SK-N-SH (cell line): ENCODE data around the gene PDK4. TPM values are rescaled to one million over a fixed set of nuclear protein-coding genes. Genes with fewer than 3 reads are reported as not detected.

Source experiments
- CTCF ChIA-PET: fragments of 300-600, 350-600 bp; formaldehyde crosslinking; extraction: SDS; loops from one replicate; lab custom pipeline; 2021; lab: Yijun Ruan, JAX
- POLR2A ChIA-PET: fragments of 350-600 bp; sonication (Branson Sonifier 250); formaldehyde crosslinking; extraction: SDS; loops from one replicate; lab custom pipeline; 2020; ENCODE audit warnings: antibody characterized with exemption, inconsistent platforms; lab: Yijun Ruan, JAX
- DNase-seq: peaks from one replicate; pipeline ENCODE4 v3.0.0; 2012
- H2AFZ ChIP-seq: fragments of 200-600 bp; sonication (generic); 2 replicates; pipeline ENCODE4 v1.8.1; 2016; ENCODE audit warnings: antibody characterized with exemption, mild to moderate bottlenecking, low read depth
- H3F3A ChIP-seq: fragments of 200-600 bp; sonication (generic); replicated peaks from 2 replicates; pipeline ENCODE3; 2016; ENCODE audit warnings: antibody characterized with exemption, mild to moderate bottlenecking; ENCODE audit not compliant: insufficient read depth
- H3K27ac ChIP-seq, 2 experiments: fragments of 200-500 bp in 1 of 2; fragments of 200-600 bp in 1 of 2; sonication (Bioruptor generic) in 1 of 2; sonication (generic), shearing (Covaris generic) in 1 of 2; 2 replicates each; pipeline versions ENCODE4 v1.5.1 to v1.6.1; 2014 to 2016; ENCODE audit warnings: low read depth in 2 of 2, inconsistent platforms in 1 of 2, low read length in 1 of 2, mild to moderate bottlenecking in 1 of 2, mixed read lengths in 1 of 2
- H3K27me3 ChIP-seq: fragments of 200-600 bp; sonication (generic), shearing (Covaris generic); 2 replicates; pipeline ENCODE4 v1.6.1; 2016; ENCODE audit warnings: mixed run types; ENCODE audit not compliant: insufficient read depth
- H3K36me3 ChIP-seq, 2 experiments: fragments of 200-500 bp in 1 of 2; fragments of 200-600 bp in 1 of 2; sonication (Bioruptor generic) in 1 of 2; sonication (generic) in 1 of 2; replicated peaks in 1 of 2; 2 replicates each; pipeline versions ENCODE3 to v1.5.1; 2014 to 2016; ENCODE audit warnings: low read length in 1 of 2, mild to moderate bottlenecking in 1 of 2; ENCODE audit not compliant: insufficient read depth in 2 of 2, control insufficient read depth in 1 of 2
- H3K4me1 ChIP-seq, 2 experiments: fragments of 200-500 bp in 1 of 2; fragments of 200-600 bp in 1 of 2; sonication (Bioruptor generic) in 1 of 2; sonication (generic), shearing (Covaris generic) in 1 of 2; 2 replicates each; pipeline versions ENCODE4 v1.5.1 to v1.6.1; 2014 to 2016; ENCODE audit warnings: low read depth in 1 of 2, low read length in 1 of 2, mixed run types in 1 of 2; ENCODE audit not compliant: insufficient read depth in 2 of 2, control insufficient read depth in 1 of 2
- H3K4me2 ChIP-seq: fragments of 200-600 bp; sonication (generic), shearing (Covaris generic); 2 replicates; pipeline ENCODE4 v1.6.1; 2017; ENCODE audit warnings: mixed run types
- H3K4me3 ChIP-seq, 2 experiments: fragments of 200-500 bp in 1 of 2; fragments of 200-600 bp in 1 of 2; sonication (Bioruptor generic) in 1 of 2; sonication (generic), shearing (Covaris generic) in 1 of 2; 2 replicates each; pipeline versions ENCODE4 v1.5.1 to v1.8.1; 2014 to 2016; ENCODE audit warnings: low read depth in 2 of 2, inconsistent platforms in 1 of 2, low read length in 1 of 2, mild to moderate bottlenecking in 1 of 2, mixed read lengths in 1 of 2, moderate library complexity in 1 of 2
- H3K79me2 ChIP-seq: fragments of 200-600 bp; sonication (generic); 2 replicates; pipeline ENCODE4 v1.8.1; 2017; ENCODE audit warnings: mild to moderate bottlenecking; ENCODE audit not compliant: insufficient read depth
- H3K9ac ChIP-seq: fragments of 200-600 bp; sonication (generic); 2 replicates; pipeline ENCODE4 v1.6.1; 2017; ENCODE audit warnings: mixed run types
- H3K9me2 ChIP-seq: fragments of 200-600 bp; sonication (generic); 2 replicates; pipeline ENCODE4 v1.6.1; 2017; ENCODE audit warnings: mixed run types
- H3K9me3 ChIP-seq: fragments of 200-600 bp; sonication (generic); 2 replicates; pipeline ENCODE4 v1.6.1; 2017; ENCODE audit warnings: mixed run types, mild to moderate bottlenecking, moderate library complexity
- H4K20me1 ChIP-seq: fragments of 200-600 bp; sonication (generic); 2 replicates; pipeline ENCODE4 v1.6.1; 2017; ENCODE audit warnings: mild to moderate bottlenecking, mixed run types; ENCODE audit not compliant: insufficient read depth
- CHD2 ChIP-seq: fragments of 150-350 bp; IDR thresholded peaks from 2 replicates; pipeline ENCODE4 v1.6.1; 2018; ENCODE audit warnings: low read length; ENCODE audit not compliant: partially characterized antibody
- CTCF ChIP-seq: fragments of 200-600 bp; sonication (generic); IDR thresholded peaks from 2 replicates; pipeline ENCODE4 v1.6.1; 2017; ENCODE audit warnings: antibody characterized with exemption, mild to moderate bottlenecking, moderate library complexity
- FOSL2 ChIP-seq: IDR thresholded peaks from 2 replicates; pipeline ENCODE4 v1.4.0; 2012; ENCODE audit warnings: low read depth, mild to moderate bottlenecking, moderate library complexity, borderline replicate concordance
- FOXM1 ChIP-seq: IDR thresholded peaks from 2 replicates; pipeline ENCODE4 v1.4.0; 2012; ENCODE audit warnings: low read depth, mild to moderate bottlenecking
- MEF2A ChIP-seq: IDR thresholded peaks from 2 replicates; pipeline ENCODE4 v1.4.0; 2012; ENCODE audit warnings: low read depth, borderline replicate concordance
- RAD21 ChIP-seq: IDR thresholded peaks from 2 replicates; pipeline ENCODE4 v1.6.1; 2012; ENCODE audit warnings: mild to moderate bottlenecking, low read length
- REST ChIP-seq: IDR thresholded peaks from 2 replicates; pipeline ENCODE4 v1.6.1; 2012; ENCODE audit warnings: mild to moderate bottlenecking, low read depth, low read length, moderate library complexity
- RFX5 ChIP-seq: IDR thresholded peaks from 2 replicates; pipeline ENCODE4 v1.6.1; 2012; ENCODE audit warnings: mild to moderate bottlenecking, improper control_type of control experiment, low read length
- RXRA ChIP-seq: IDR thresholded peaks from 2 replicates; pipeline ENCODE4 v1.4.0; 2012; ENCODE audit warnings: low read depth, mild to moderate bottlenecking, borderline replicate concordance
- SIN3A ChIP-seq: IDR thresholded peaks from 2 replicates; pipeline ENCODE4 v1.6.1; 2012; ENCODE audit warnings: low read depth, mild to moderate bottlenecking, low read length, moderate library complexity, borderline replicate concordance
- TAF1 ChIP-seq: IDR thresholded peaks from 2 replicates; pipeline ENCODE4 v1.6.1; 2012; ENCODE audit warnings: low read depth, mild to moderate bottlenecking, low read length, moderate library complexity, borderline replicate concordance
- TCF12 ChIP-seq: IDR thresholded peaks from 2 replicates; pipeline ENCODE4 v1.4.0; 2012
- YY1 ChIP-seq: IDR thresholded peaks from 2 replicates; pipeline ENCODE4 v1.4.0; 2012; ENCODE audit warnings: low read depth, mild to moderate bottlenecking
- WGBS: methylation state at CpG from one replicate; pipeline ENCODE4 v1.1.6; 2017; ENCODE audit warnings: low lambda C conversion rate; 5-methylcytosine and 5-hydroxymethylcytosine counted together
- polyA plus RNA-seq, 3 experiments: library from polyadenylated mRNA; depleted of rRNA; stranded (reverse); fragments of >200 nt; gene quantifications; 2 replicates each; pipeline ENCODE4 v1.2.3, GENCODE V29; 2012
- TF ChIP-seq, protein P1 (sequence below): IDR thresholded peaks from 2 replicates; pipeline ENCODE4; 2012

The PDK4 gene
- polyA plus RNA-seq, 1 of the 3 experiments (the other 2 are of a cell fraction), result 0.13 TPM

DNA sequence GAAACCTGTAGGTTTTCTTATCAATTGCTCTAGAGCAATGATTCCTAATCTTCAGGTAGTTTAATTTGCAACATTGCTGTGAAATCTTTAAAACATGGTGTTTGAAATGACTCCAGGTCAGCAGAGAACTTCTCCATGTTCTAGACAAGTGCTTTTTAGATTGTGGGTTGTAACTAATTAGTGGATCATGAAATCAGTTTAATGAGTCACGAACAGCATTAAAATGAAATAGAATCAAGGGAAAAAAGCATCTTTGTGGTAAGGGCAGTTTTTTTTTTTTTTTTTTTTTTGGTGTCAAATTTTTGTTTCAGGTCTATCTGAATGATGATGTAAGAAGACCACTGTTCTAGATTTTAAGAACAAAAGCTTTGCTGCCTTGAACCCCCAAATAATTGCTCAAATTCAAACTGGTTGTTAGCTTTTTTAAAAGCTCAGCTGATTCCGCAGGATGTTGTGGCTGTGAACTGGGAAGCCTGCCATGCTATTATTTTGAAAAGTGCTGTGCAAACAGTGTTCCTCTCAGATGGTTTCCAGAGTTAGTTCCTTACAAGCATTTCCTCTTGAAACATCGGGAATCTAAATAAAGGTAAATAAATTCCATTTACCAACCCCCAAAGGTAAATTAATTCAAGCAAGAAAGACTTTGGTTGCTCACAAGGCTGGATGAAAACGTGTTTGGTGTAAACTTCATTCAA lies 13.1 kb upstream of the PDK4 start:
- H3K36me3 ChIP-seq, result no peaks in the 10 kb centered on the region
- no peaks in the 10 kb centered on the region for H3K9me3 ChIP-seq
- 24% methylated on average over 4 of the region's 4 CpGs for WGBS
- peaks cover 4 to 15% of the 10 kb centered on the region in 2 experiments; a peak in 2 of 4 replicates for H3K4me1 ChIP-seq
- no peaks in the 10 kb centered on the region for H3K27me3 ChIP-seq
- no peak for TF ChIP-seq TAF1
- TF ChIP-seq FOXM1, result no peak
- TF ChIP-seq CHD2, result no peak
- TF ChIP-seq REST, result no peak
- no peak for TF ChIP-seq RFX5
- no peak for TF ChIP-seq RAD21
- TF ChIP-seq, all 33 proteins: peak for 0
- Histone ChIP-seq H3K27ac (peak overlapping the region in 1 of 2 experiments; percentile 28; a peak in 1 of 4 replicates), H3K4me2 (peak overlapping the region; percentile 69), H3K9ac (no peak overlapping the region), H3K4me3 (peak overlapping the region in 1 of 2 experiments; percentile 28; a peak in 1 of 4 replicates), H2AFZ (peak overlapping the region; percentile 63), H4K20me1 (no peaks in the 10 kb centered on the region), H3F3A (no peaks in the 10 kb centered on the region), H3K79me2 (no peaks in the 10 kb centered on the region), H3K9me2 (no peaks in the 10 kb centered on the region)
- no peak for DNase-seq
- ChIA-PET CTCF (interaction anchor here (0.7 to 1.3 kb wide), 3 partner anchors 34 to 77 kb away, joined by 3 read pairs; no protein-coding TSS in a partner anchor), POLR2A (no interaction called here)

DNA sequence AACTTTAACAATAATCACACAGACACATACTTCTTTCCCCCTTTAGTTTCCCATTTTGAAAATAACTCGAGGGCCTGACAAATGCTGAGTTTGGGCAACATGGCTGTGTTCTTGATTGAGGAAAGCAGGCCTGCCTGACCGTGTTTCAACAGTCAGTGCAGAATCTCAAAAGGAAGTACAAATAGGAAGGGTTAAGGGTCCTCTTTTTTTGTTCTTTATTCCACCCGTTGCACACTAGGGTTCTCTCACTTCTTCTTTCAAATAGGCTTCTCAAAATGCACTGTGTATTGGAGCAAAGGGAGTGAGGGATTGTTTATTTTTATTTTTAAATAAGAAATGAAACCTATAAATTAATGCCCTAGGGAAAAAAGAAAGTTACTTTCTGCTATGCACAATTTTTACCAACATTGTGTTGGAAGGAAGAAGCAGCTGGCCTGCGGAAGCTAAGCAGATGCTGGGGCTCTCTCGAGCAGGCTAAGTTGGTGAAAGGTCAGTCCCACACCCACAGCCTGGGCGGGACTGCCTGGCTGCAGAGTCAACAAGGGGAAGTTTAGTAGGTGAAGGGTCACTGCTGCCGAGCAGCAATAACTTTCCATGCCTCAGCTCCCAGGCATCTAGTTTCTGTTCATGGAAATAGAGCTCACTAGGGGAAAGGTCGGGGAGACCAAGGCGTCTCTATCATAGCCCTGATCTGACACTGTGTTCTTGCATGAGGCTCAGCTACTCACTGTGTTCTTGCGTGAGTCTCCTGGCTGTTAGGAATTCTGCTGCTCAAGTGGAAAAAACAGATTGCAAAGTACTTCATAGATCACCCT lies 12.2 kb upstream of the PDK4 start:
- H3F3A ChIP-seq, result no peaks in the 10 kb centered on the region
- H3K79me2 ChIP-seq, result no peaks in the 10 kb centered on the region
- no peaks in the 10 kb centered on the region for H3K27me3 ChIP-seq
- peak overlapping the region; percentile 63 for H2AFZ ChIP-seq
- H3K4me2 ChIP-seq, result peak overlapping the region; percentile 69
- H3K9me3 ChIP-seq, result no peaks in the 10 kb centered on the region
- no peak overlapping the region for H3K9ac ChIP-seq
- H3K9me2 ChIP-seq, result no peaks in the 10 kb centered on the region
- no peaks in the 10 kb centered on the region for H4K20me1 ChIP-seq
- peak overlapping the region in 1 of 2 experiments; percentile 28; a peak in 2 of 4 replicates for H3K4me3 ChIP-seq
- peak; percentile 28 for DNase-seq
- POLR2A ChIA-PET, result no interaction called here
- no peaks in the 10 kb centered on the region for H3K36me3 ChIP-seq
- peak overlapping the region in 1 of 2 experiments; percentile 28; a peak in 1 of 4 replicates for H3K27ac ChIP-seq
- CTCF ChIA-PET, result interaction anchor here (0.7 to 1.3 kb wide), 3 partner anchors 33 to 82 kb away, joined by 3 to 4 read pairs (median 3); no protein-coding TSS in a partner anchor
- peaks cover 4 to 15% of the 10 kb centered on the region in 2 experiments; a peak in 2 of 4 replicates for H3K4me1 ChIP-seq
- WGBS, result 12% methylated on average over 10 of the region's 10 CpGs
- peak; percentile 61 for TF ChIP-seq TCF12
- TF ChIP-seq, protein P1, sequence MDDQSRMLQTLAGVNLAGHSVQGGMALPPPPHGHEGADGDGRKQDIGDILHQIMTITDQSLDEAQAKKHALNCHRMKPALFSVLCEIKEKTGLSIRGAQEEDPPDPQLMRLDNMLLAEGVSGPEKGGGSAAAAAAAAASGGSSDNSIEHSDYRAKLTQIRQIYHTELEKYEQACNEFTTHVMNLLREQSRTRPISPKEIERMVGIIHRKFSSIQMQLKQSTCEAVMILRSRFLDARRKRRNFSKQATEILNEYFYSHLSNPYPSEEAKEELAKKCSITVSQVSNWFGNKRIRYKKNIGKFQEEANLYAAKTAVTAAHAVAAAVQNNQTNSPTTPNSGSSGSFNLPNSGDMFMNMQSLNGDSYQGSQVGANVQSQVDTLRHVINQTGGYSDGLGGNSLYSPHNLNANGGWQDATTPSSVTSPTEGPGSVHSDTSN, result 0 out of 2 replicates have a peak, but pooled peaks have one; percentile 12
- no peak for TF ChIP-seq CTCF
- 0 out of 2 replicates have a peak, but pooled peaks have one; percentile 26 for TF ChIP-seq SIN3A
- no peak for TF ChIP-seq YY1
- peak; percentile 98 for TF ChIP-seq RXRA
- no peak for TF ChIP-seq MEF2A
- TF ChIP-seq FOSL2, result peak; percentile 11; the same call in 1 of the 2 replicates
